ENCODE results near the gene NCOR2.

DNA sequence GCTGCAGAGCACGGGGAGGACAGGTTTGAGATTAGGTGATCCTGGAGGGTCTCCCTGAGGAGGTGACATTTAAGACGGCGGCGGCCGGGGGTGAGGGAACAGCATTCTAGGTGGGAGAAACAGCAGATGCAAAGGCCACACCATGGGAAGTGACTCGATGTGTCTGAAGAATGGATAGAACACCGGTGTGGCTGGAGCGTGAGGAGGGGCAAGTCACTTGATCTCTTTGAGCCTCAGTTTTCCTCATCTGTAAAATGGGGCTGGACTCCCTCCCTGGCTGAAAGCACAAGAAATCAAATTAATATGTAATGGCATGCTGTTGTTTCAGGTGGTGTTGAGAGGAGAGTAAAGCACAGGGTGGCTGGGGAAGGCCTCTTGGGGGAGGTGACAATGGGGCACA is 10.0 kb upstream of the NCOR2 start:
- TF ChIP-seq CTCF (IDR thresholded peaks at IDR 0.05) (no peak), POLR2A (IDR thresholded peaks at IDR 0.05) (no peak)
